ENCODE data around the gene SLC38A9.
"Not testable (repeated sequence)": the region's sequence is repeated elsewhere in the genome, so short reads cannot be mapped to it uniquely, and the experiment has no call there.

The SLC38A9 gene

GRCh38 chr5:55712023-55712859, at the start of gene SLC38A9:
SLC38A9 (minus strand) TSS chr5:55712324; CDS start chr5:55697958, 14,366 bp downstream.
- in situ Hi-C loops (cut with MboI; ENCODE audit: low sequenced_read_pairs) = no loop called here

GRCh38 chr5:55761721-55762120, 49.6 kb upstream of the SLC38A9 start:
- in situ Hi-C loops (cut with MboI; ENCODE audit: low sequenced_read_pairs) = not testable (repeated sequence)

GRCh38 chr5:55758714-55759113, 46.6 kb upstream of the SLC38A9 start:
- in situ Hi-C loops (cut with MboI; ENCODE audit: low sequenced_read_pairs) = no loop called here

GRCh38 chr5:55758231-55758630, 46.1 kb upstream of the SLC38A9 start:
- in situ Hi-C loops (cut with MboI; ENCODE audit: low sequenced_read_pairs) = no loop called here

DNA sequence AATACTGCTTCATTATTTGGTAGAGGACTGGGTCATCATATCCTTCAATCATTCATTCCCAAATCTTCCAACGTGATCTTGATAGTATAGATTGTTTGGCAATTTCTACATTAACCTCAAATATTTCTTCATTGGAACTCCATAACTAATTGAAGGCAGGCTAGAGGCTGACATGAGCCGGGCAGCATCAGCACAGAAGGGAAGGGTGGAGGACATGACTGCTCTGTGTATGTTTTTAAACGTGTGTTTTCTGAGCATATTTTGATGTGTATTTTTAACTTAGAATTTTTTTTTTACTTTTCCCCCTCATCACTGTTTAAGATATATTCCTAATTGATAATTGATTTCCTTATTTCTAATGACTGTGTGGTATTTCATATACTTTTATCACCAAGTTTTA, 38.4 kb upstream of the SLC38A9 start:
- in situ Hi-C loops (cut with MboI; ENCODE audit: low sequenced_read_pairs) = no loop called here

GRCh38 chr5:55750063-55750462, 37.9 kb upstream of the SLC38A9 start:
- in situ Hi-C loops (cut with MboI; ENCODE audit: low sequenced_read_pairs) = no loop called here

- in situ Hi-C loops (cut with MboI; ENCODE audit: low sequenced_read_pairs) = no loop called here
Measured at GRCh38 chr5:55749387-55749786, 37.3 kb upstream of the SLC38A9 start.

DNA sequence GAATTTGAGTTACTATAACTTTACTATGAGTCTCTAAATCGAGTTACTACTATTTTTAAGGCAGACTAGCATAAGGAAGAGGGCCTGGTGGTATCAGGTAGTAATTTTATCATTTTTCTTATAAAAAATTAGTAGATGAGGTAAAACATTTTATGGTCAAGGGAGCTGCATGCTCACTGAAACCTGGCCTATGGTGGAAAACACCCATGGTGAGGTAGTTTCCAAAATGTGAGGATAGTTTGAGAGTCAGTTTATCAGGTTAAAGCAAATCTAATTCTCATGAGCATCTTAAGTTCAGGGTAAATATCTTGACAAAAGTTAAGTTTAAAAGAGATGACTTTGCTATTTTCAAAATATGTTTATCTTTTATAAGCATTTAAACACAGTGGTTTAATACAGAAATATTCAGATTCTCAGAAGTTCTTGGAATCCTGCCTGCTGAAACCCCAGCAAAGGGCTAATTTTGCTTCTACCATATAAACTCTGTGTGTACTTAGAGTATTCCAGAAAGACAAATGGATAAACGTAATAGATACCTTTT, 35.7 kb upstream of the SLC38A9 start:
- in situ Hi-C loops (cut with MboI; ENCODE audit: low sequenced_read_pairs) = no loop called here

- in situ Hi-C loops (cut with MboI; ENCODE audit: low sequenced_read_pairs) = no loop called here
Measured at GRCh38 chr5:55742778-55743177, 30.7 kb upstream of the SLC38A9 start.

DNA sequence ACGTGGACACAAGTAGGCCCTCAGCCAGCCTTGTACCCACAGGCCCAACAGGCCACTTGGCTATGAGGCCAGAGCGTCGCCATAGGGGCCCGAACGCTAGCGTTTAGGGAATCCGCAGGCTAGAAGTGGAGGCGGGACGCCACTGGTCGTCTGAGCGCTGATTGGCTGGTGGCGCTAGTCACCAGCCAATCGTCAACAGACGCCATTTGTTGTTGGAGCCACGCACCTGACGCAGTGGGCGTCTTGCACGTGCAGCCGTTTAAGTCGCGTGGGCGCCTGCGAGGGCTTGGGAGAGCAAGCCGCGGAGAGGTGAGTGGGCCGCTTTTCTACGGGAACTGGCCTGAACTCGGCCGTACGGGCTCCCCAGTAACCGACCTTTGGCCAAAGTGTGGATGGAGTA, 25.7 kb upstream of the SLC38A9 start, which contains the start of gene DDX4:
Gene DDX4 (plus strand): TSS at position 269 of the 400 bp plus-strand sequence. CDS start 903 bp downstream, outside the sequence.
- in situ Hi-C loops (cut with MboI; ENCODE audit: low sequenced_read_pairs) = no loop called here

DNA sequence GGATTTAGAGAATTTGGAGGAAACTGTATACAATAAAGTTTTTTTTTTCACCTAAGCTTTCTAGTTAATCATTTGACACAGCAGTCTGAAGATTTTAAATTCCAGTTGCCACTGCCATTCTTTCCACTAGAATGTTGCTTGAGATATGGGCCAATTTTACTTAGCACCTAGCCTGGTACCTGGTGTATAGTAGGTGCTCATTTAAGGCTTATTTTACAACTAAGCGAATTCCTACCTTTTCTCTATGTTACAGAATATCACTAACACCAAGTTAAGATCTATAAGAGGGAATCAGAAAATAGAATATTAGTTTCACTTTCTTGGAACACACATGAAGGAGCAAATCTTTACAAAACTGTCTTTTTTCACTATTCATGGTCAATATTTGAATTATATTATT, 22.5 kb upstream of the SLC38A9 start:
- in situ Hi-C loops (cut with MboI; ENCODE audit: low sequenced_read_pairs) = no loop called here

GRCh38 chr5:55732585-55732984, 20.5 kb upstream of the SLC38A9 start:
- in situ Hi-C loops (cut with MboI; ENCODE audit: low sequenced_read_pairs) = no loop called here

- in situ Hi-C loops (cut with MboI; ENCODE audit: low sequenced_read_pairs) = no loop called here
Measured at GRCh38 chr5:55731848-55732247, 19.7 kb upstream of the SLC38A9 start.

DNA sequence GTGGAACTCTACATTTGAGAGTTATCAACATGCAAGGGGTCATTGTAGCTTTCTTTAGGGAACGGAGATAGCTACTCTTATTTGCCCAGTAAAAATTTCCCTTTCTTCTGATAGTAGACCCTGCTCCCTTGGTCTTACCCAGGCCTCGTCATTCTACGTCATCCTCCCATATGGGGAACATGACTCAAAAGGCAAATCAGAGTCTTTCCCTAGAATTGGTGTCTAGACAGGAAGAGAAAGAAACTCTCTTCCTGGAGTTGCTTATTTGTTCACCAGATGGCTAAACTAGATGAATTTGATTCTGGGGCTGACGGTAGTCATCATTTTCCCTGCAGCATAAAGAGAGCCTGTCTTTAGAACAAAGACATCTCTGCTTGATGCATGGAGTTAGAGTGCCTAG, 12.2 kb upstream of the SLC38A9 start:
- in situ Hi-C loops (cut with MboI; ENCODE audit: low sequenced_read_pairs) = no loop called here

DNA sequence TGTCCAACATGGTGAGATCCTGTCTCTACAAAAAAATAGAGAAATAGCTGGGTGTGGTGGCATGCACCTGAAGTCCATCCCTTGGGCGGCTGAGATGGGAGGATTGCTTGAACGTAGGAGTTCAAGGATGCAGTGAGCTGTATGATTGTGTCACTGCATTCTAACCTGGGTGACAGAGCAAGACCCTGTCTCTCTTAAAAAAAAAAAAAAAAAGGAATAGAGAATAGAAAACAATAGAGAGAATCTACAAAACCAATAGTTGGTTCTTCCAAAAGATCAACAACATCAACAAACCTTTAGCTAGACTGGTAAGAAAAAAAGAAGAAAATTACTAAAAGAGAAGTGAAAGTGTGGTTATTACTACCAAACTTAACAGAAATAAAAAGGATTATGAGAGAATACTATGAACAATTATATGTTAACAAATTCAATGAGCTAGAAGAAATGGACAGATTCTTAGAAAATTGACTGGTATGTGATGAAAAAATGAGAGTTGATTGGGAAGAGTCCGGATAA, 8.1 kb upstream of the SLC38A9 start:
- in situ Hi-C loops (cut with MboI; ENCODE audit: low sequenced_read_pairs) = no loop called here

- in situ Hi-C loops (cut with MboI; ENCODE audit: low sequenced_read_pairs) = not testable (repeated sequence)
Measured at GRCh38 chr5:55719026-55719425, 6.9 kb upstream of the SLC38A9 start.

DNA sequence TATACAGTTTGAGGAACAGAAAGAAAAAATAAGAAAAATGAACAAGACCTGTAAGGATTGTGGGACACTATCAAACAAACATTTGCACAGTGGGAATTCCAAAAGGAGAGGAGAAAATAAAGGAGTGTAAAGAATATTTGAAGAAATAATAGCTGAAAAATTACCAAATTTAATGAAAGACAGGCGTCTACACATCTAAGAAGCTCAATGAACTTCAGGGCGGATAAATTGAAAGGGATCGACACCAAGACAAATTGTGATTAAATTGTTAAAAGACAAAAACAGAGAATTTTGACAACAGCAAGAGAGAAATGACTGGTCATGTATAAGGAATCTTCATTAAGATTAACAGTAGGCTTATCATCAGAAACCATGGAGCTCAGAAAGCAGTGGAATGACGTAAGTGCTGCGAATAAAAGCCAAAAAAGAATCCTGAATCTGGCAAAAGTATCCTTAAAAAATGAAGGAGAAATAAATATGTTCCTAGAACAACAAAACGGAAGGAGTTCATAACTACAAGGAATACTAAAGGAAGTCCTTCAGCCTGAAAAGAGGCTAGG, 3.5 kb upstream of the SLC38A9 start:
- in situ Hi-C loops (cut with MboI; ENCODE audit: low sequenced_read_pairs) = no loop called here

GRCh38 chr5:55714749-55715148, 2.6 kb upstream of the SLC38A9 start:
- in situ Hi-C loops (cut with MboI; ENCODE audit: low sequenced_read_pairs) = no loop called here

GRCh38 chr5:55714339-55714738, 2.2 kb upstream of the SLC38A9 start:
- in situ Hi-C loops (cut with MboI; ENCODE audit: low sequenced_read_pairs) = no loop called here

DNA sequence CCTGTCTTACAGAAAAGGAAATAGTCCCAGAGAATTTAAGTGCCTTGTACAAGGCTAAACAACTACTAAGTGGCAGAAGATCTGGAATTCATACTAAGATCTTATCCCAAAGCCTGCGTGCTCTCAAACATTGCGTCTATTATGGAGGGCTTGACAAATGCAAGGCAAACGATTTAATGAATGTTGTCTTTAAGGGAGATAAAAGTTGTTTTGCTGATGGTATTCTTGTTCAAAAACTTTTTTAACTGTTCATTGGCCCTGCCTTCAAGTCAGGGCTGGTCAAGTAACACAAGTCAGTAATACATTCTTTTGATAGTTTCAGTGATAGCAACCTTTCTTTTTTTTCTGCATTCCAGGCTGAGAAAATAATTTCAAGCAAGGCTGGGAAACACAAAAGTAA, 1.7 kb upstream of the SLC38A9 start:
- in situ Hi-C loops (cut with MboI; ENCODE audit: low sequenced_read_pairs) = no loop called here

GRCh38 chr5:55711507-55712022, 559 bp downstream of the SLC38A9 start:
- in situ Hi-C loops (cut with MboI; ENCODE audit: low sequenced_read_pairs) = no loop called here

GRCh38 chr5:55708732-55709131, 3.4 kb downstream of the SLC38A9 start:
- in situ Hi-C loops (cut with MboI; ENCODE audit: low sequenced_read_pairs) = no loop called here
